G401 (cell line): ENCODE results near the gene KCTD5. TPM values are rescaled to one million over a fixed set of nuclear protein-coding genes. Genes with fewer than 3 reads are reported as not detected.
"Not testable (repeated sequence)": the region's sequence is repeated elsewhere in the genome, so short reads cannot be mapped to it uniquely, and the experiment has no call there.

Source experiments
- DNase-seq: peaks from one replicate; pipeline ENCODE4 v3.0.0-alpha.2; 2015; ENCODE audit warnings: low spot score
- in situ Hi-C: cut with HindIII; loops from 2 replicates; pipeline ENCODE4 v1.10.0; 2016; ENCODE audit warnings: low sequenced_read_pairs, mixed read lengths
- total RNA-seq: library from RNA; depleted of rRNA; stranded (reverse); fragments of >200 nt; shearing (Covaris generic); gene quantifications from 2 replicates; pipeline ENCODE4 v1.2.3, GENCODE V29; 2014

Gene KCTD5
- total RNA-seq, 1 experiment from 2014 or later = 88.2 TPM

DNA sequence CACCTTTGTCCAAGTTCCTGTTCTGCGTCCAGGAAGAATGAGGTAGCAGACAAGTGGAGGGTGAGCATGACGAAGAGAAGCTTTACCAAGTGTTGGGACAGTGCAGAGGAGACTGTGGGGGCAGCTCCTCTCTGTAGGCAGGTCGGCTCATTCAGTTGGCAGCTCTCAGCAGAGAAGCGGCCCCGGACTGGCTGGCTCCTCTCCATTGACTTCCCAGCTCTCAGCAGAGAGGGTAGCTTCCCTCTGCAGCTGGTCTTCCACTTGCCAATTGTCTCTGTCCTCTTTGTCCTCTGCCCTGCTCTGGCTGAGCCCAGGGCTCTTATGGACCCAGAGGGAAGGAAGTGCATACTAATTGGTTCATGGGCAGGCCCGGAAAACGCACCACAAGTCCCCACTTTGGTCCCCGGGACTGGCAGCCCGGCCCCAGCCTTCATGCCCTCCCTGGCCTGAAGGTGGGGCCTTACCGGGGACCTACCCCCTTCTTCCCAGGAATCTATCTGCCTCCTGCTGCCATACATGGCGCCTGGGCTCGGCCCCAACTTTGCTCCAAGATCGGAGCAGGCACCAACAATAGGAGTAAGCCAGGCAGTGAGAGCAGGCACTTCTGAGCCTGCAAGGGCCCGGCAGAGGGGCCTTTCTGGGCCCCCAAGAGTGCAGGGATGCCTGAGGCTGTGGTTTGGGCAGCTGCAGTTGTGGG is 10.1 kb downstream of the KCTD5 start:
- in situ Hi-C loops = no loop called here
- DNase-seq = peak; percentile 78

DNA sequence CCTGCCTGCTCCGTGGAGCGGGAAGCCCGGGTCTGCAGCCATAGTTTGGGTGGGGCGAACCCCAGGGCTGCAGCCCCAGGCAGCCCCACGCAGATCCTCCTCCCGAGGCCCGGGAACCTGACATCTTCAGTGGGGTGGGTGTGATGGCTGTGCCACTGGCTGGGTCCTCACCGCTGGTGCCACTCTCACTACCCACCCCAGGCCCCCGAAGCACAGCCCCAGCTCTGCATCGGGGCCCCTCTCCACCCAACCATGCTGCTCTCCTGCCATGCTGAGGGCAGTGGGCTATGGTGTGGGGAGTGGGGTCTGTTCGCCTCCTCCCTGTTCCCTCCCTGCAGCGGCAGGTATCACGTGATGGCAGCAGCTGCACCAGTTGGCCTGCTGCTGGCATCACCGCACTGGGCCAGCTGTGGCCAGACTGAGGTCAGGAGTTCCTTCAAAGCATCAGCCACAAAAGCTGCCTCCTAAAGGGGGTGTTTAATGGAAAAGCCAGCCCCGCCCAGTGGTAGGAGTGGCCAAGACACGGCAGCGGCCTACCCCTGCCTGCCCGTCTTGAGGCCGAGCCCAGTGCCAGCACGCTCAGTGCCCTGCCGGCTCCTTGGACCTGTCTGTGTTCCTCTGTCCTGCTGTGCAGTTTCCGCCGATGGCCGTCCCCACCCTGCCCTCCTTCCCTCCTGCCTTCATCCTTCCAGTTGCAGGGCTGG is 10.8 kb downstream of the KCTD5 start:
- peak; percentile 54 for DNase-seq
- in situ Hi-C loops = no loop called here

DNA sequence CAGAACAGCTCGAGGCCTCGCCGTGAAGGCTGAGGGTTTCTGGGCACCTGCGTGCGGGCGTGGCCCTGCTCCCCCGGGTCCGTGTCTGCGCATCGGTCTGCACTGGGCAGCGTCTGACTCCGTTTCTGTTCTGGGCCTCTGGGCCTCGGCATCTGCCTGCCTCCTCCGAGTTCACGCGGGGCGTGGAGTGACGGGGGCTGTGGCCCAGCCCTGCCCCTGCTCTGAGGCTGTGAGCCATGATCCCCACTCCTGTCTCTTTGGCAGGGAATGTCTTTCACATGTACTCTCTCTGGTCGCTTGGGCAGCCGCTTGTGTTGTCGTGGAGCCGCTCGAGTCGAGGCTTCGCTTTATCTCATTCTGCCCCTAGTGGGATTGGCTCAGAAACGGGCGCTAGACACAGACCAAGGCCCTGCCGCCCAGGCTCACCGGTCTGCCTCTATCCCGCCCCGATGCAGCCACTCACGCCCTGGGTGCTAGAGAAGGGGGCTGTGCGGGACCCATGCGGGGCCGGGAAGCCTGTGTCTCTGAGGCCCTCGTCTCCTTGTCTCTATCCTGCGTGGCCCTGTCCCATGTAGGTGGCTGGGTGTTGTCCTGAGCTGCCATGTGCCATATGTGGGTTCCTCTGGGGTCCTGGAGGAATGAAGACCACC is 14.4 kb downstream of the KCTD5 start:
- DNase-seq, in situ Hi-C loops: not testable (repeated sequence)

DNA sequence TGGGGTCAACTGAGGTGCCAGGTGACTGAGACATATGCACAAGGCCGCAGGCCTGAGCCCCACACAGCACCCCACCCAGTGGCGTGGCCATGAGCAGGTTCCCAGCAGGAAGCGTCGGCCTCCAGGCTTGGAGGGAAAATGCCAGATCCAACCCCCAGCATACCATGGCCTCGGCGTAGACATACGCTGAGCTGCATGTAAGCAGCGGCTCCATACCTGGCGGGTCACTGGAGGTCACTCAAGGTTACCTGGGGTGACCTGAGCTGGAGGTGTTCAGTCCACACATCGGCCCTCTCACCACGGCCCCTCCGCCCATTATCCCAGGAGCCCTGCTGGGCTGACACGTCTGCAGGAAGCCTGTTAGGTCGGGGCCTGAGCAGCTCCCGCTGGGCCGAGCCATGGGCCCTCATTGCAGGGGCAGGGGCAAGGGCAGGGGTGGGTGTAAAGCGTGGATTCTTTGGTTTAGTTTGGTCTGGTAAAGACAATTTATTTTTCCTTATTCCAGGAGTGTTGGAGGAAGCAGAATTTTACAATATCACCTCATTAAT is 15.2 kb downstream of the KCTD5 start:
- in situ Hi-C loops = no loop called here
- DNase-seq = no peak

DNA sequence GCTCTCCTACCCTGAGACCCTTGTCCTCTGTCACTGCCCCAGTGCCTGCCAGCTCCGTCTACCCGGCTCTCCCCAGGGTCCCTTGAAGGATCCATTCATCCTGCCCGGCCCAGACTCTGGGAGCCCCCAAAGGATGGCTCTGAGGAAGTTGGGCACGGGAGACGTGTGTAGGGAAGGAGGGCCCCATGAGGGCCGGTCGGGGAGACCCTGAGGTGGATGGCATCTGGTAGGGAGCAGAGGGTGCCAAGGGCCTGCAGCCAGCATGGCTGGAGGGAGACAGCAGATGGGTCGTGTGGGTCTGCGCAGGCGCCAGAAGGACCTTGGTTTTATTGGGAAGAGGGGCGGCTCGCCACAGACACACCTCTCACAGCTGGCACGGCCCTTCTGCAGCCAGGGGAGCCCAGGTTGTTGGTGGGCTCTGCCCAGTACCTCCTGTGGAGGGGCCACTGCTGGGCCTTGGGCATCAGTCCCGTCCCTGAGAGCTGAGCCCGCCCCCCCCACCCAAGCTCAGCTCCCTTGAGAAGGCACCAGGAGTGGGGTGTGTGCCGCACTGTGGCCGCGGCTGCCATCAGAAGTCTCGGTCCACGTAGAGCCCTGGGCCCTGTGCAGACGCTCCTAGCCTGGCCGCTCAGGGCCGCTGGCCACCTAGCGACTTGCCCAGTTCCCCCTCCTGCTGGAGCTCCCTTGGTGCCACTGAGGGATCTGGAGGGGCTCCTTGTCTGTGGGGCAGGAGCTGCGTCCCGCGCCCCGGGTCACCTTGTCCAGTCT is 16.0 kb downstream of the KCTD5 start:
- in situ Hi-C loops = no loop called here
- DNase-seq = no peak

DNA sequence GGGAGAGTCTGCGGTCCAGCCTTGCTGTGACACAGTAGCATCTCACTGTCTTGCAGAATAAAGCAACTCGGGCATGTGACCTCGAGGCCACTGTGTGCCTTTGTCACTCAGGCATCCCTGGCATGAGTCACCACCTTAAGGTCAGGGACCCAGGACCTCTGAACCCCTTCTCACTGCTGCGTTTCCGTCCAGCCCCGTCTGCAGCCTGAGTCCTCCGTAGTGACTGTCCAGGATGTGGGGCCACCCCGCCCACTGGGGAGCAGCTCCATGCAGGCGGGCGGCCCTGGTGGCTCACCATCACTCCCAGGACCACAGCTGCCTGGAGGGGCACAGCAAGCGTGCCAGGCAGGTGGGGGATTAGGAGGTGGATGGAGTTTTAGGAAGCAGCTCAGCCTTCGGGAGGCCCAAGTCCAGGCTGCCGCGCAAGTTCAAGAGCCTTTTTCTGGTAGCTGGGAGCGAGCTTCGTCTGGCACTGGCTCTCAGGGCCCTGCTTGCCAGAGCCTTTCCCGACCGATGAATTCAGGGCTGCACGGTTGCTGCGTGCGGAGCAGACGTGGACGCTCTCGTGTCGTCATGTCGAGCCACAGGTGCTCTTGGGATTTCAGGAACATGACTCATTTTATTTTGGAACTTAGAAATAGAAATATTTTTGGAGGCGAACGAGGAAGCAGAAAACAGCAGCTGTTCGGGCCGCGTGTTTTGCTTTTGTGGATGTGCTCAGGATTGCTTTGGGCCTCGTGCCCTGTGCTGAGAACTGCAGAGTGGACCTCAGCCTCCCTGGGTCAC is 16.8 kb downstream of the KCTD5 start:
- DNase-seq = no peak
- in situ Hi-C loops = no loop called here

DNA sequence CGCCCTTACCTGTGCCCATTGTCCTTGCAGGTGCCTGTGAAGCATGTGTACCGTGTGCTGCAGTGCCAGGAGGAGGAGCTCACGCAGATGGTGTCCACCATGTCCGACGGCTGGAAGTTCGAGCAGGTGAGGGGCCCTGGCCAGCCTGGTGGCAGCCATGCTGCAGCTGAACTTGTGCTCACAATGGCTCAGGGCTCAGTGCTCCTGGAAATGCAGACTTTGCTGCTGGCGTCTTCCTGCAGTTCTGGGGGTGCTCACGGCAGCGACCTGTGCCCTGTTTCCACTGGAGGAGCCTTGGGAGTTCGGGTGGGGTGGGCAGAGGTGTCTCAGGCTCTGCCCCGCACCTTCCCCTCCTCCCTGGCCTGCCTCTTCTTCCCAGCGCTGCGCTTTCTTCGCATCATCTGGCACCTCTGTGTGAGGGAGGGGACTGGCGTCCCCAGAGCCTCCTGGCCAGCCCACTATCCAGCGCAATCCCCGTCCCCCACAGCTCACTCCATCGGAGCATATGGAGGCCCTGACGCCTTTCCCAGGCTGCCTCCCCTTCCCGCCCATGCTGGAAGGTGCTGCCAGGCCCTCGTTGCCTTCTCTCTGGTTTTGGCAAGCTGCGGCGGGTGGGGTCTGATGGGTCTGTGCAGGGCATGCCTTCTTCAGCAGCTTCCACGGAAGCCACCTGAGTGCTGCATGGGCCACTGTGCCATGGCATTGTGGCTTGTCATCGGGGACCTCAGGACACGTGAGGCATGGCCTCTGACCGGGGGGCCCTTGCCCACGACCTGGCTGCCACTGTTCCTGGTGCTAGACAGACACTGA is 17.7 kb downstream of the KCTD5 start:
- in situ Hi-C loops = no loop called here
- no peak for DNase-seq

DNA sequence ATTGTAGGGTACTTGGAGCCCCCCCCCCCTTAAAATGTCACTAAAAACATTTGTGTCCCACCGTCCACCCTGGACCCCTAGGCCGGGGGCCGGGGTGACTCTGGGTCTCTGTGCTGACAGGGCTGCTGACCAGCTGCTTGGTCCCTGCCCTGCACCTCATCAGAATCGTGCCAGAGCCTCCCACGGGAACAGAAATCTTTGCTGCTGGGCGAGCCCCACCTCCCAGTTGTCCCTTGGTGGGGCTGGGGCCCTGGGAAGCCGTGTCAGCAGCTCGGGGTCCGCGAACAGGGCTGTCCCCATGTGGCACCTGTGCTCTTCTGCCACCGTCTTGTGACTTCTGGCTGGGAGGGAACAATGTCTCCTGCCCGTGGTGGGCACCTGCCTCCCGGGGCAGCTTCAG is 18.5 kb downstream of the KCTD5 start:
- in situ Hi-C loops = no loop called here

DNA sequence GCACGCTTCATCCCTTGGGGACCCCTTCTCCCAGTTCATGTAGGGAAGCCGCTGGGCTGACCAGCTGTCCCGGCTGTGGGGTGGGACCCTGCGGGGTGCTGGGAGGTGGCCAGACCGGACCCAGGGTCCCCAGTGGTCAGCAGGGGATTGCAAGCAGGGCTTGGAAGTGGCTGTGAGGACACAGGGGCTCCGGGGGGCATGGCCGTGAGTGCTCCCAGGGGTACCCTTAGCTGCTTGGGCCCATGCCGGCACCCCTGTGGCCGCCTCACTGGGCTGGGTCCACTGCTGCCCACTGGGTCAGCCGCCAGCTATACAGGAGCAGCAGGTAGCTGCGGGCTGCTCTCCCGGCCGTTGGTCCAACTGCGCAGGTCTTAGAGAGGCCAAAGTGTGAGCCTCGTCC is 18.9 kb downstream of the KCTD5 start:
- in situ Hi-C loops = no loop called here
- DNase-seq = no peak

More for the DNA sequence above, 18.5 kb downstream of the KCTD5 start:
- DNase-seq = no peak

DNA sequence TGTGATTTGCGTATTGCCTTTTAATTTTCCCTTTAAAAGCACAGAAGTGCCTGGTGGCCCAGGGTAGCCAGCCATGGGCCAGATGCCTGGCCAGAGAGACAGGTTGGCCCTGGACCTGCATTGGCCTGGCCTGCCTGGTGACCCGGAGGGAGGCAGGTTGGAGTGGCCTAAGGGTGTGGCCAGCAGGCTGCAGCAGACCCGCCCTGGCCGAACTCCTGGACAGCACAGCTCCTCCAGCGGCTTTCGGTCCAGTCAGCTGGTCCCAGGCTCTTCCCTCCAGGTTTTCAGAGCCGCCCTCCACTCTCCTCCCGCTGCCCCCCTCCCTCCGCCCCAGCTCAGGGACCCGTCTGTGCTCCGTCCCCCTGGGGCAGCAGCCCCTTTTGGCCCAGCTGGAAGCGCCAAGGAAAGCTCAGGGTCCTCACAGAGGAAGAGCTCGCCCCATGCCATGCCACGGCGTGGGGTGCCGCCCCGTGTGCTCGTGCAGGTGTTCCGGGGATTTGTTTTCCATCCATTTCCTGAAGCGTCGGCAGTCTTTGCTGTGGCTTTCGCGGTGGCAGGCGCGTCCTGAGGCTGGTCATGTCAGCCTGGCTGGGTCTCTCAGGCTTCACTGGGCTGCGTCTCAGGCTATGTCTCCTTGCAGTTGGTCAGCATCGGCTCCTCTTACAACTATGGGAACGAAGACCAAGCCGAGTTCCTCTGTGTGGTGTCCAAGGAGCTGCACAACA is 19.6 kb downstream of the KCTD5 start:
- in situ Hi-C loops = no loop called here
- DNase-seq = no peak

DNA sequence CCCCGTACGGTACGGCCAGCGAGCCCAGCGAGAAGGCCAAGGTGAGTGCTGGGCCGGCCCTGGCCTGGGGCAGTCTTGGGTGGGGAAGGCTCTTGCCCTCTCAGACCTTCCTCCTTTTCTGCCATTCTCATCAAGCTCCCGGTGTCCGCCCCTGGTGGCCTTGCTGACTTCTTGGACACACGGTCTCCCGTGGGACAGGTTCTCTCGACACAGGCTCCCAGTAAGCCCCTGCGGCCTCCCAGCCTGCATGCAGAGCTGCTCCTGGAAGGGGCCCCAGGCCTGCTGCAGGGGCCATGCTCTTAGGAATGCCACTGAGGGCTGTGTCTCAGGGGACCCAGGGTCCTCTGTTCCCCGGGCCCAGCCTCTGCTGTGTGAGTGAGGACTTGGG is 20.1 kb downstream of the KCTD5 start:
- in situ Hi-C loops = no loop called here
- DNase-seq = no peak

DNA sequence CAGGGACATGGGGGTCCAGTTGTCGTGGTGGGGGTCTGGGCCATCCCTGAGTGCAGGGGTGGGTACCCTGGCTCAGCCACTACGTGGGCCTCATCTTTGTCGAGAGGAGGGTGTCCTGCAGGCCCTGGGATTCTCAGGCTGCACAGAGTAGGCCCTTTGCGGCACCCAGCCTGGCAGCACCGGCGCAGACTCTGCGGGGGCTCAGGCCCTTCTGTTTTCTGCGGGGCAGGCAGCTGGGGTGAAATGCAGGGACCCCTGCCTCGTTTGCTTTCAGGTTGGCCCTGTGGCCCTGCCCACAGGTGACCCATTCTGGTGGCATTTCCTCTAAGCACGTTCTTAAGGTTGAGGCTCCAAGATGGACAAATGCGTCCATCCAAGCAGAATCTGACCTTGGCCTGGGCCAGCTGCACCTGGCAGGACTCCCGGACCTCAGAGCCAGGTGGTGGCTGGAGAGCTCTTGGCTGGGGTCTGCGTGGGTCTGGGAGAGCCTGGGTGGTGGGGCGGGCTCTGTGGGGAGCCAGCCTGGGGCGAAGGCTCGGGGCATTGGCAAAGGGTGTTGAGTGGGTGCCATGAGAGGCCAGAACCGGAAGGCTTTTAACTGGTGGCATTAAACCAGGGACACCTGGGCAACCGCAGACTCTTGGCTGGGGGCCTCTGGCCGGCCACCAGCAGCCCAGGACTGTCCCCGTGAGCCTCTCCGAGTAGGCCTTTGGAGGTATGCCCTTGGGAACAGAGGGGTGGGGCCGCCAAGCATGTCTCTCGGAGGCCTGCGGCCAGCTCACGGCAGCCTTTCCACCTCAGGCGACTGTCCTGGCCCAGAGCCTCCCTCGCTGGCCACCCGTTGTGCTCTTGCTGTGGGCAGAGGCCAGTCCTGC is 20.8 kb downstream of the KCTD5 start:
- in situ Hi-C loops = no loop called here
- peak; percentile 79 for DNase-seq

DNA sequence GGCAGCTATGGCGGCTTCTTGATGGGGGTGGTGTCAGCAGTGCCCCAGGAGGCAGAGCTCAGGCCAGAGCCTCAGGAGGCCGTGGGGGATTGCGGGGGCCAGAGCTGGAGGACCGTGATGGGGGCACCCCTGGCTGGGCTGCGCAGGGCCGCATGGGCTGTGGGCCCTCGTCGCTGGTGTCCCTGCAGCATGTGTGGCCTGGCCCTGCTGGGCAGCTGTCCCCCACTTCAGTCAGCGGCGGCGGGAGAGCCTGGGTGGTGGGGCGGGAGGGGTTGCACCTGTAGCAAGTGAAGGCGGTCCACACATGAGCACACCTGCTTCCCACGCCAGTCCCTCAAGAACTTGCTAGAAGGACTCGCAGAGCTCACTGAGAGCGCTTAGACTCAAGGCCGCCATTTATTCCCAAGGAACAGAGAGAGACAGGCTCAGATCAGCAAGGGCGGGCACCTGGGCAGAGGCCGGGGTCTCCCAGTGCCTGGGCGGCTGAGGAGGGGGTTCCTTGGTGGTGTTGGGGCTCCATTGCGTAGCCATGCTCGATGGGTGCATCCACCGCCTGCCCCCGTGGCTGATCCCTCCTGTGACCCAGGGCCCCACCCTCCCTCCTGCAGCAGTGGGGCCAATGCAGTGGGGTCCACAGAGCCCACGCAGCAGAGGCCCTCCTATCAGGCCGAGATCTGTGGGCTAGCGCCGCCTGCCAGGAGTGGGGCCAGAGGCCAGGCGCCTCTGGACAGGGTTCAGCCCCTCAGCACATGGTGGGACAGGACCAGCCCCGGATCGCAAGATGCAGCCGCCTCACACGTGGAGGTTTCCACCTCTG is 22.1 kb downstream of the KCTD5 start:
- DNase-seq = no peak
- in situ Hi-C loops = no loop called here

DNA sequence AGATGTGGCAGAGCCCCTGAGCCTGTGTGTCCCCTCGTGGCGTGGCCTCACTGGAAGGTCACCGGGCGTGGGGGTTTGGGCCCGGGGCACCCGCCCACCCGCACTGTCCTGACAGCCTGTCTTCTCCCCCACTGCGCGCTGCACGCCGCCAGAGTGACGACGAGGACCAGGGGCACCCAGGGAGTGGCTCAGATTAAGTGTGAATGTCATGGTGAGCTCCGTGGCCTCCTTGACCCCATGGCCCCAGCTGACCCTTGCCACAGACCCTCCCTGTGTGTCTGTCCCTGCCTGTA is 22.6 kb downstream of the KCTD5 start:
- in situ Hi-C loops = no loop called here
- DNase-seq = no peak

DNA sequence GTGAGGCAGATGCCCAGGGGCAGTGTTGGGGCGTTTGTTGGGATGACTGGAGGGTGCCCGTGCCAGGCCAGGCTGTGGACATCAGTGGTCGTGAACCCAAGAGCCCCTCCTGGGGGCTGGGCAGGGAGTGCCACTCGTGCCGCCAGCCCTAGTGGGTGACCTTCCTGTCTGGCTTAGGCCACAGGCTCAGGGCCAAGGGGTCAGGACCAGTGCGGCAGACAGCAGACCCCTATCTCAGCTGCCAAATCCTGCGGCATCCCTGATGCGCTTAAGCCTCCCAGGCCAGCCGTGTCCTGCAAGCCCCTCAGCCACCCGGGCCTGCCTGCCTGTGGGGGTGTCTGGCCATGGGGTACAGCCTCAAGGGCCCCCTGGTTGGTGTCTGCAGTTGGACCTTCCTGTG is 23.0 kb downstream of the KCTD5 start:
- in situ Hi-C loops = no loop called here
- DNase-seq = no peak

DNA sequence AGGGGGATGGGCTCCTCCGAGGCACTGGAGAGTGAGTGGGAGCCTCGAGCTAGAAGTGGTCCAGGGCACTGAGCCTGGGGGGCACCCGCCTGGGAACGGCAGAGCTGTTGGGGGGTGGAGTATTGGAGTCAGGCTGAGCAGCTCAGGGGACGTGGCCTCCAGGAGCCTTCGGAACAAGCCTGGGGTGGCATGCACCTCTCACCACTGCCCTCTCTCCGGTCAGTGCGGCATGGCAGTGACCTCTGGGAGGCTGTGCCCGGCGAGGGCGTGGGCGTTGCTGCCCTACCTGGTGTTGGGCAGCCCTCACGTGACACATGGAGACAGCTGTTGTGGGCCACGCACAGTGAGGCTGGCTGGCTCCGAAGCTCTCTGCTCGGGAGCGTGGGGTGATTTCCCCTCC is 23.8 kb downstream of the KCTD5 start:
- in situ Hi-C loops = no loop called here

More for the DNA sequence above, 23.8 kb downstream of the KCTD5 start:
- DNase-seq = no peak
